Measurements from ENCODE around the gene PELI3.
"Not testable (repeated sequence)": the region's sequence is repeated elsewhere in the genome, so short reads cannot be mapped to it uniquely, and the experiment has no call there.

The PELI3 gene

GRCh38 chr11:66447012-66447411 is 19.7 kb upstream of the PELI3 start:
- no peak for DNase-seq

- no peak for DNase-seq
Observed at GRCh38 chr11:66448523-66448922, 18.2 kb upstream of the PELI3 start.

- DNase-seq: no peak
Observed at GRCh38 chr11:66450560-66450959, 16.1 kb upstream of the PELI3 start.

- no peak for DNase-seq
Observed at GRCh38 chr11:66451663-66452062, 15.0 kb upstream of the PELI3 start.

GRCh38 chr11:66454247-66454646 is 12.5 kb upstream of the PELI3 start:
- no peak for DNase-seq

- DNase-seq: no peak
Observed at GRCh38 chr11:66454828-66455227, 11.9 kb upstream of the PELI3 start.

- peak; percentile 37 for DNase-seq
Observed at GRCh38 chr11:66457826-66458225, 8.9 kb upstream of the PELI3 start.

- no peak for DNase-seq
Observed at GRCh38 chr11:66459138-66459778, 7.4 kb upstream of the PELI3 start.

- DNase-seq: no peak
Observed at GRCh38 chr11:66462010-66462409, 4.7 kb upstream of the PELI3 start.

- no peak for DNase-seq
Observed at GRCh38 chr11:66462911-66463310, 3.8 kb upstream of the PELI3 start.

GRCh38 chr11:66464116-66464515 is 2.6 kb upstream of the PELI3 start:
- DNase-seq: not testable (repeated sequence)

- DNase-seq: no peak
Observed at GRCh38 chr11:66464916-66465315, 1.8 kb upstream of the PELI3 start.

- no peak for DNase-seq
Observed at GRCh38 chr11:66465373-66466224, 1.1 kb upstream of the PELI3 start.

- DNase-seq: peak; percentile 34
Observed at GRCh38 chr11:66467034-66467659, 442 bp downstream of the PELI3 start.

GRCh38 chr11:66467756-66468155 is 1.1 kb downstream of the PELI3 start:
- peak; percentile 56 for DNase-seq

- no peak for DNase-seq
Observed at GRCh38 chr11:66468691-66469090, 2.0 kb downstream of the PELI3 start.

- DNase-seq: no peak
Observed at GRCh38 chr11:66469441-66469840, 2.7 kb downstream of the PELI3 start.

GRCh38 chr11:66470015-66470414 is 3.3 kb downstream of the PELI3 start:
- DNase-seq: no peak

- no peak for DNase-seq
Observed at GRCh38 chr11:66471142-66471541, 4.4 kb downstream of the PELI3 start.

- DNase-seq: no peak
Observed at GRCh38 chr11:66472054-66472453, 5.3 kb downstream of the PELI3 start.

- DNase-seq: no peak
Observed at GRCh38 chr11:66473167-66473566, 6.5 kb downstream of the PELI3 start.

GRCh38 chr11:66473608-66474515 is 7.2 kb downstream of the PELI3 start:
- DNase-seq: no peak

Data from hematopoietic multipotent progenitor cell treated with erythropoietin and hydrocortisone succinate and interleukin-3 and kit ligand, for 6 days (in vitro differentiated cells).